Endothelial cell of umbilical vein (primary cell): Measurements from ENCODE around the gene REPIN1.

Source experiments
- EZH2 ChIP-seq: IDR thresholded peaks from 2 replicates; pipeline ENCODE4 v1.6.1; 2012; ENCODE audit warnings: borderline replicate concordance, low read depth, mild to moderate bottlenecking, moderate library complexity, low read length, inconsistent platforms; ENCODE audit not compliant: severe bottlenecking
- FOS ChIP-seq: IDR thresholded peaks from 2 replicates; pipeline ENCODE4 v1.6.1; 2011; ENCODE audit warnings: mild to moderate bottlenecking, low read length, moderate library complexity, borderline replicate concordance; ENCODE audit not compliant: insufficient read depth
- GATA2 ChIP-seq: IDR thresholded peaks from 2 replicates; pipeline ENCODE4 v1.7.0; 2011; ENCODE audit warnings: low read depth, mild to moderate bottlenecking, moderate library complexity, mixed read lengths, low read length; ENCODE audit not compliant: insufficient read length, insufficient read depth
- JUN ChIP-seq: IDR thresholded peaks from 2 replicates; pipeline ENCODE4 v1.6.1; 2011; ENCODE audit warnings: borderline replicate concordance, low read depth; ENCODE audit not compliant: insufficient read length, insufficient read depth
- MAX ChIP-seq: IDR thresholded peaks from 2 replicates; pipeline ENCODE4 v1.6.1; 2011; ENCODE audit not compliant: insufficient read depth, insufficient read length
- MYC ChIP-seq: IDR thresholded peaks from one replicate; pipeline ENCODE4 v1.6.1; 2011; ENCODE audit warnings: mild to moderate bottlenecking, low read depth, low read length
- POLR2A ChIP-seq: IDR thresholded peaks from 2 replicates; pipeline ENCODE4 v1.6.1; 2012; ENCODE audit warnings: low read depth, mild to moderate bottlenecking, control low read depth, low read length
- POLR2AphosphoS5 ChIP-seq: IDR thresholded peaks from 2 replicates; pipeline ENCODE4 v1.6.1; 2012; ENCODE audit warnings: low read depth, mild to moderate bottlenecking, control low read depth, low read length, moderate library complexity; ENCODE audit not compliant: insufficient read depth
- TF ChIP-seq, protein P1 (sequence below), 2 donors: IDR thresholded peaks; 1 replicate in 1 of 2; 2 replicates in 1 of 2; pipeline ENCODE4 v1.5.1; 2011; ENCODE audit warnings: low read length in 2 of 2, mild to moderate bottlenecking in 2 of 2, moderate library complexity in 2 of 2, control low read depth in 1 of 2, inconsistent platforms in 1 of 2, low read depth in 1 of 2; ENCODE audit not compliant: insufficient read depth in 1 of 2; ENCODE audit errors: extremely low read depth in 1 of 2

GRCh38 chr7:150332852-150333635 lies 35.6 kb upstream of the REPIN1 start:
- TF ChIP-seq, protein P1, sequence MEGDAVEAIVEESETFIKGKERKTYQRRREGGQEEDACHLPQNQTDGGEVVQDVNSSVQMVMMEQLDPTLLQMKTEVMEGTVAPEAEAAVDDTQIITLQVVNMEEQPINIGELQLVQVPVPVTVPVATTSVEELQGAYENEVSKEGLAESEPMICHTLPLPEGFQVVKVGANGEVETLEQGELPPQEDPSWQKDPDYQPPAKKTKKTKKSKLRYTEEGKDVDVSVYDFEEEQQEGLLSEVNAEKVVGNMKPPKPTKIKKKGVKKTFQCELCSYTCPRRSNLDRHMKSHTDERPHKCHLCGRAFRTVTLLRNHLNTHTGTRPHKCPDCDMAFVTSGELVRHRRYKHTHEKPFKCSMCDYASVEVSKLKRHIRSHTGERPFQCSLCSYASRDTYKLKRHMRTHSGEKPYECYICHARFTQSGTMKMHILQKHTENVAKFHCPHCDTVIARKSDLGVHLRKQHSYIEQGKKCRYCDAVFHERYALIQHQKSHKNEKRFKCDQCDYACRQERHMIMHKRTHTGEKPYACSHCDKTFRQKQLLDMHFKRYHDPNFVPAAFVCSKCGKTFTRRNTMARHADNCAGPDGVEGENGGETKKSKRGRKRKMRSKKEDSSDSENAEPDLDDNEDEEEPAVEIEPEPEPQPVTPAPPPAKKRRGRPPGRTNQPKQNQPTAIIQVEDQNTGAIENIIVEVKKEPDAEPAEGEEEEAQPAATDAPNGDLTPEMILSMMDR (IDR thresholded peaks at IDR 0.05; ENCODE audit: extremely low read depth in 1 of 2, insufficient read depth in 1 of 2, low read depth in 1 of 2, low read length in 2 of 2): no peak
- TF ChIP-seq POLR2A: no peak
- no peak for TF ChIP-seq EZH2
- TF ChIP-seq POLR2AphosphoS5: no peak
- TF ChIP-seq GATA2: no peak
- no peak for TF ChIP-seq MAX
- TF ChIP-seq MYC: no peak
- TF ChIP-seq JUN: no peak
- no peak for TF ChIP-seq FOS
